Measurements from ENCODE around the gene PEAK1. TPM values are rescaled to one million over a fixed set of nuclear protein-coding genes. Genes with fewer than 3 reads are reported as not detected.
"Not testable (repeated sequence)": the region's sequence is repeated elsewhere in the genome, so short reads cannot be mapped to it uniquely, and the experiment has no call there.

The PEAK1 gene
- total RNA-seq, 4 donors from 2014 or later: 31.0 to 49.3 (median 35.0) TPM

DNA sequence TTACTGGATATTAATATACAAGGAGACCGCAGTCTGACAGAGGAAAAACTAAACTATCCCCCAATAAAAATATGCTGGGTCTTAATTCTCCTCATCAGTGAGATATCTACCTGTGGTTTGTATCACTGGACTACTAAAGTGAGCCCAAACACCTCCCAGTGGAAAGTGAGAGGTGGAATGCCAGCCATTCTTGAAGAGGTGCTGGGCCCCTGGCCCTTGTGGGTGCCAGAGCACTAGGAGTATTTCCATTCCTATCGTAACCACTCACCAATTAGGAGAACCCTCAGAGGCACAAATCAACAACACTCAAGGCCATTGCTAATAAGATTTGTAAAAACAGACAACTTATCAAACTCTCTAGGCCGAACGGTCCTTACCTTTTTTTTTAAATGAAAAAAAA, 227.5 kb downstream of the PEAK1 start:
- no peaks in the 10 kb centered on the region for H3K36me3 ChIP-seq
- peaks cover 7 to 8% of the 10 kb centered on the region in 2 donors for H3K4me1 ChIP-seq
- no peaks in the 10 kb centered on the region for H3K27me3 ChIP-seq
- H3K4me3 ChIP-seq (replicated peaks in 1 of 3): no peak overlapping the region
- DNase-seq: no peak
- intact Hi-C loops (cut with DNase I): no loop called here
- TF ChIP-seq, protein P1, sequence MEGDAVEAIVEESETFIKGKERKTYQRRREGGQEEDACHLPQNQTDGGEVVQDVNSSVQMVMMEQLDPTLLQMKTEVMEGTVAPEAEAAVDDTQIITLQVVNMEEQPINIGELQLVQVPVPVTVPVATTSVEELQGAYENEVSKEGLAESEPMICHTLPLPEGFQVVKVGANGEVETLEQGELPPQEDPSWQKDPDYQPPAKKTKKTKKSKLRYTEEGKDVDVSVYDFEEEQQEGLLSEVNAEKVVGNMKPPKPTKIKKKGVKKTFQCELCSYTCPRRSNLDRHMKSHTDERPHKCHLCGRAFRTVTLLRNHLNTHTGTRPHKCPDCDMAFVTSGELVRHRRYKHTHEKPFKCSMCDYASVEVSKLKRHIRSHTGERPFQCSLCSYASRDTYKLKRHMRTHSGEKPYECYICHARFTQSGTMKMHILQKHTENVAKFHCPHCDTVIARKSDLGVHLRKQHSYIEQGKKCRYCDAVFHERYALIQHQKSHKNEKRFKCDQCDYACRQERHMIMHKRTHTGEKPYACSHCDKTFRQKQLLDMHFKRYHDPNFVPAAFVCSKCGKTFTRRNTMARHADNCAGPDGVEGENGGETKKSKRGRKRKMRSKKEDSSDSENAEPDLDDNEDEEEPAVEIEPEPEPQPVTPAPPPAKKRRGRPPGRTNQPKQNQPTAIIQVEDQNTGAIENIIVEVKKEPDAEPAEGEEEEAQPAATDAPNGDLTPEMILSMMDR (IDR thresholded peaks at IDR 0.05): no peak
- no peak for TF ChIP-seq POLR2A (IDR thresholded peaks at IDR 0.05)
- no peak overlapping the region for H3K27ac ChIP-seq
- no peaks in the 10 kb centered on the region for H3K9me3 ChIP-seq
- 68 to 71% methylated on average over 4 of the region's 4 CpGs for WGBS, 2 donors

GRCh38 chr15:77191230-77191834, 228.6 kb downstream of the PEAK1 start:
- Histone ChIP-seq H3K9me3 (no peaks in the 10 kb centered on the region), H3K27me3 (no peaks in the 10 kb centered on the region), H3K27ac (no peak overlapping the region), H3K36me3 (no peaks in the 10 kb centered on the region), H3K4me3 (replicated peaks in 1 of 3) (no peak overlapping the region), H3K4me1 (peaks cover 12 to 16% of the 10 kb centered on the region in 2 donors)
- WGBS, 2 donors: 92 to 96% methylated on average over 2 of the region's 2 CpGs
- TF ChIP-seq, protein P1 (IDR thresholded peaks at IDR 0.05): no peak
- TF ChIP-seq POLR2A (IDR thresholded peaks at IDR 0.05): no peak
- DNase-seq: no peak
- intact Hi-C loops (cut with DNase I): no loop called here

DNA sequence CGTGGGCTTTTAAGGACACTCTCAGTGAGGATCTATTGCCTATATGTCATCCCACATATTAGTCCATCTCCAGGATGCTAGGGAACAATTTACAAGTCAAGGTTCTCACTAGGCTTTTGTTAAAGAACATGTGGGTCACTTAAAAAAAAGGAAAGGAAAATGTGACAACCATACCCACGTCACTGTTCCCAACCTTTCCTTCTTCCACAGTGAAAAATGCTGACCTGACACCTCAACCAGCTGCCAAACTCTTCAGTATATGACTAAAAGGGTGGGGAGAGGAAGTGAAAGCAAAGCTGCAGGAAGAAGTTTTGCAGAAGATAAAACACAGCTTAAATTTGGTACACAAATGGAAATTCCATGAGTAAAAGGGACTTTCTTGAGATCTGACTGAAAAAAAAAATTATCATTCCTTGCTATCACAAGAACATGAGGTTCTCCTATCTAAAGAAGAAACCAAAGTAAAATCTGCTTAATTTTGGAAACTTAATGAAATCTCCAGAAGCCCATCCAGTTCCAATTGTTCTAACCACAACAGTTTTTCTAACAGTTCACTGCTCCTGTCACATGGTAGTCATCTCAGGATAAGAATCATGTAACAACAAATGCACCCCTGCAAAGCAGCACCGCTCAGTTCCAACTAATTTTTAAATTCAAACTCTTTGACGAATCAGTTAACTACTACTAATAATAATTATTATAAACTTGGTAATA, 232.0 kb downstream of the PEAK1 start:
- peak; percentile 7 to 8 for DNase-seq

GRCh38 chr15:77186594-77187011, 233.3 kb downstream of the PEAK1 start:
- TF ChIP-seq, protein P1 (IDR thresholded peaks at IDR 0.05): peak in 5 of 6 experiments; percentile 6 to 62 (median 48)
- TF ChIP-seq POLR2A (IDR thresholded peaks at IDR 0.05): no peak
- Histone ChIP-seq H3K27me3 (no peaks in the 10 kb centered on the region), H3K9me3 (no peaks in the 10 kb centered on the region), H3K27ac (peak overlapping the region in 2 of 3 donors; percentile 58 to 66), H3K36me3 (no peaks in the 10 kb centered on the region), H3K4me1 (peaks cover 12 to 16% of the 10 kb centered on the region in 2 donors), H3K4me3 (replicated peaks in 1 of 3) (no peak overlapping the region)
- intact Hi-C loops (cut with DNase I): no loop called here
- WGBS, 2 donors: 59 to 61% methylated on average over 3 of the region's 3 CpGs
- DNase-seq: no peak

More for the DNA sequence above, 232.0 kb downstream of the PEAK1 start:
- Histone ChIP-seq H3K27ac (peak overlapping the region; percentile 56 to 66 (median 58)), H3K27me3 (no peaks in the 10 kb centered on the region), H3K4me3 (replicated peaks in 1 of 3) (no peak overlapping the region), H3K36me3 (no peaks in the 10 kb centered on the region), H3K4me1 (peaks cover 12 to 16% of the 10 kb centered on the region in 2 donors), H3K9me3 (no peaks in the 10 kb centered on the region)
- TF ChIP-seq, protein P1 (IDR thresholded peaks at IDR 0.05): no peak
- no peak for TF ChIP-seq POLR2A (IDR thresholded peaks at IDR 0.05)
- intact Hi-C loops (cut with DNase I): no loop called here
- WGBS, 2 donors: 58 to 68% methylated on average over 4 of the region's 4 CpGs

- Histone ChIP-seq H3K4me3 (replicated peaks in 1 of 3) (no peak overlapping the region), H3K36me3 (no peaks in the 10 kb centered on the region), H3K27ac (no peak overlapping the region), H3K4me1 (peaks cover 12 to 16% of the 10 kb centered on the region in 2 donors), H3K27me3 (no peaks in the 10 kb centered on the region), H3K9me3 (no peaks in the 10 kb centered on the region)
- no peak for TF ChIP-seq POLR2A (IDR thresholded peaks at IDR 0.05)
- TF ChIP-seq, protein P1 (IDR thresholded peaks at IDR 0.05): no peak
- intact Hi-C loops (cut with DNase I): no loop called here
- no peak for DNase-seq
- 88 to 92% methylated on average over 2 of the region's 2 CpGs for WGBS, 2 donors
Observed at GRCh38 chr15:77185242-77185785, 234.6 kb downstream of the PEAK1 start.

DNA sequence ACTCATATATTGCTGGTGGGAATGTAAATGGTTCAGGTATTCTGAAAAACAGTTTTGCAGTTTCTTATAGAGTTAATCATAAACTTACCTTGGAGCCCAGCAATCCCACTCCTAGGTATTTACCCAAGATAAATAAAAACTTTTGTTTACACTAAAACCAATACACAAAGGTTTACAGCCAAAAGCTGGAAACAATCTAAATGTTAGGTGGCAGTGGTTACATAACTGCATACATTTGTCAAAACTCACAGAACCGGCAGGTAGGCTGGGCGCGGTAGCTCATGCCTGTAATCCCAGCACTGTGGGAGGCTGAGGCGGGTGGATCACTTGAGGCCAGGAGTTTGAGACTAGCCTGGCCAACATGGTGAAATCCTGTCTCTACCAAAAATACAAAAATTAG, 235.6 kb downstream of the PEAK1 start:
- intact Hi-C loops (cut with DNase I): not testable (repeated sequence)
- H3K4me1 ChIP-seq: peaks cover 12 to 16% of the 10 kb centered on the region in 2 donors
- WGBS, 2 donors: 93 to 95% methylated on average over 4 of the region's 4 CpGs

More for the DNA sequence above, 235.6 kb downstream of the PEAK1 start:
- H3K27me3 ChIP-seq; H3K27ac ChIP-seq; H3K36me3 ChIP-seq; H3K4me3 ChIP-seq (replicated peaks in 1 of 3); H3K9me3 ChIP-seq; DNase-seq: not testable (repeated sequence)
